Measurements from ENCODE around the gene IZUMO3.
"Not testable (repeated sequence)": the region's sequence is repeated elsewhere in the genome, so short reads cannot be mapped to it uniquely, and the experiment has no call there.

IZUMO3 gene, protein sequence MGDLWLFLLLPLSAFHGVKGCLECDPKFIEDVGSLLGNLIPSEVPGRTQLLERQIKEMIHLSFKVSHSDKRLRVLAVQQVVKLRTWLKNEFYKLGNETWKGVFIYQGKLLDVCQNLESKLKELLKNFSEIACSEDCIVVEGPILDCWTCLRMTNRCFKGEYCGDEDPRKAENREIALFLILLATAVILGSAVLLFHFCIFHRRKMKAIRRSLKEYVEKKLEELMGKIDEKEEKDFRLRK

DNA sequence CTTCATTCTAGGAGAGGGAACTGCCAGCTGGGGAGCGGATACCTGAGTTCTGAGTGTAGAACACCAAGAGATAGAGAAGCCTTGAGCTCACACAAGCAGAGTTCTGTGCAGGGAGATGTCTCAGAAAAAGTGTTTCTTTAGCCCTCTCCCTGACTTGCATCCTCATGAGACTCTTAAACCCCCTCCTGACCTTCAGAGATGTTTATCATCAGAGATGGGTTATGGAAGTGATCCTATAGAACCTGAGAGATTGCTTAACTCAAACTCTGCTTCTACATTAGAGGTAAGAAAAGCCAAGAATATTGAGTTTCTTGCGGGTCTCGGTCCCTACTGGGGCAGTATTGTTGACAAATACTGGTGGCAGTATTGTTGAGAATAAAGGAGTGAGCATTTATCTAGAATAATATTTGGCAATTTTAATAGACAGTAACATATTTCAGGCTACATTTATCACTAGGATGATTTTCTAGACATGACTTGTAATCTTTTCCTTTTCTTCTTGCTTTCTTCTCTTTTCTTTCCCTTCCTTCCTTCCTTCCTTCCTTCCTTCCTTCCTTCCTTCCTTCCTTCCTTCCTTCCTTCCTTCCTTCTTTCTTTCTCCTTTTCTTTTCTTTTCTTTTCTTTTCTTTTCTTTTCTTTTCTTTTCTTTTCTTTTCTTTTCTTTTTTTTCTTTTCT is at the start of gene IZUMO3:
IZUMO3 (minus strand) TSS at position 51 of the 676 bp plus-strand sequence. CDS start 248 bp downstream, outside the sequence.
- DNase-seq = no peak

DNA sequence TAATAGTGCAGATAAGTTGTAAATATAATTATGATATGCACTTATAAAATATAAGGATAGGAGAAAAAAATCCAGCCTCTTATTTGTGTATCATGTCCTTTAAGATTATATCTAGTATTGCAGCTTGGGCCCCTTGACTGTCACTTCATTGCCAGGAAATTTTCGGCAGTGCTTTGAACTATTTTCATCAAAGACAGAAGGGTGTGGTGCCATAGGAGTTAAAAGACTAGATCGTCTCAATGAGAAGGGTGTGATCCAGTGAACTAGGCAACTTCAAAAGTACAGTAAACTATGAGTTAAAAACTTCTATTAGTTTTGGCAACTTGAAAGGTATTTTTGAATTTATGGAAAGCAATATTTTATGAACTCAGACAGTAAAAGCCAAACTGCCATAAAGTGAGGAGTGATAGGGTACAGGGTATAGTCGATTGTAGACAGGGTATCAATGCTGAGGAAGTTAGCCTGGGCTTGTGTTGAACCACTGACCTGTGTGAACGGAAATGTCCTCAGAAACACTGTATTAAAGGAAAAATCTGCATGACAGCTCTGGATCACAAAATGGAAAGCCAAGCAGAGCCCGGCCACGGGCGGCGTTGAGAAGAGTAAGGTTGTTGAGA is 48.6 kb upstream of the IZUMO3 start:
- DNase-seq = no peak

- no peak for DNase-seq
Measured at GRCh38 chr9:24590432-24590831, 44.7 kb upstream of the IZUMO3 start.

DNA sequence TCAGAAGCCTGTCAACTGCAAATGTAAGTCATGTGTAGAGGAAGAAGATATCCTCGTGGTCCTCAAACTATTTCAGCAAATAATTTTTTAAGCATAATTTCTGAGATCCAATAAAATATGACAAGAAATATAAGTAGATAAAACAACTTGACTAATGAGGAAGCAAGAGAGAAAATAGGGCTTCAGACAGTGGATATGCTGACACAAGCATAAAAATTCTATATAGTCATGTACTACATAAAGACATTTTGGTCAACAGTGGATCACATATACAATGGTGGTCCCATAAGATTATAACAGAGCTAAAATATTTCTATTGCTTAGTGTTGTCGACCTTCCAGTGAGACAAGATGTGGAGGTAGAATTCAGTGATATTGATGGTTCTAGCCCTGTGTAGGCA is 42.2 kb upstream of the IZUMO3 start:
- no peak for DNase-seq

DNA sequence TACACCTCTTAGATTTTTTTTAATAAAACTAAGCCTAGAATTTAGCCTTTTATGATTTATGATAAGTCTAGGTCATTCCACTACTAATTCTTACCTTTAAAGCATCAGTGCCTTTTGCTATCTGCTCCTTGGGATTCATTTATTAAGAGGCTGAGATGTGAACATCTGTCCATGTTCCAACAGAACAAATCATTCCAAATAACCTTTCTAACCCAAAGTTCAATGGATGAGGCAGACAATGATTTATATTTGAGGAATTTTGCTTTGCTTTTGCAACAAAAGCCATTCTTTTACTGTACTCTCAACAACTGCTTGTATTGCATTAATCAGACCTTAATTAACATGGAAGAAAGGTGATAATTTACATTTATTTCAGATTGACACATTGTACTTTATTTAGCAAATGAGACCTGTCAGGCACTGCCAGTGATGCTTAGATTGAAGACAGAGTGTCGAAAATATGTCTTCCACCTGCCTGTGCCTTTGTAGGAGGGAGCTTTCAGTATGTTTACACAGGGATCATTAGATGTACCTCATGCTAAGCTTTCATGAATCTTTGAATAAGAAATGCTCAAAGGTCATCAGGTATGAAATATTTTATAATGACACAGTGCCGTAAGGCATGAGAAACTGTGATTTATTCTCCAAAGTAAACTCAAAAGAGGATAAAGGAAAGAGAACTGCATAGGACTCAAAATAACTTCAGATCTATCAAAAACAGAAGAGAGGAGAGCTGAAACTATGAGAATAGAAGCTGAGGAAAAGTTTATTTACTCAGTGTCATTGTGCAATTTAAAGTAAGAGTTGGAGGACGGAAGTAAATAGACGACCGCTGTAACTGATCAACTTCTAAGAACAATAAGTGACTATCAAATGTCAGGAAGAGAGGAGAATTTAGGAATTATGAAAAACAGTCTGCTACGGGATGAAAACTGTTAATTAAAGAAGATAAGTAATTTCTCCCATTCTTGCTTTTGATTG is 36.7 kb upstream of the IZUMO3 start:
- no peak for DNase-seq

GRCh38 chr9:24580005-24580404 is 34.3 kb upstream of the IZUMO3 start:
- DNase-seq = not testable (repeated sequence)

GRCh38 chr9:24572406-24572805 is 26.7 kb upstream of the IZUMO3 start:
- DNase-seq = no peak

GRCh38 chr9:24561957-24562356 is 16.3 kb upstream of the IZUMO3 start:
- no peak for DNase-seq

DNA sequence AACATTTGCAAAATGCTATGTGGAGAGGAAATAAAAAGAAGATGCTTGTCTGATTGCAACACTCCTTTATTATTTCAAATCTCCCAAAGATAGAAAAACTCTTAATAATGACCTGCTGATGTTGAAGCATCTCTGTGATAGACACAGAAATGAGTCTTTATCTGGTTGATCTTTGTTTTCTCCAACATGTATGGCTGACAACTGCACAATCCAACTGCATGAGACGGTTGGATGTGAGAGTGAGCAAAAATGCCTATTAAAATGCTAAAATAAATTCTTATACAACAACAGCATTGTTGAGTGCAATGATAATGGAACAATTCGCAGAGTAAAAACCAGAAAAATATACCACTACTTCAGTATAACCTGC is 7.5 kb upstream of the IZUMO3 start:
- DNase-seq = no peak

- DNase-seq = no peak
Measured at GRCh38 chr9:24552526-24553182, 7.0 kb upstream of the IZUMO3 start.

GRCh38 chr9:24545285-24545684 is 412 bp downstream of the IZUMO3 start:
- DNase-seq = no peak

- DNase-seq = no peak
Measured at GRCh38 chr9:24518545-24518944, 27.2 kb downstream of the IZUMO3 start.

DNA sequence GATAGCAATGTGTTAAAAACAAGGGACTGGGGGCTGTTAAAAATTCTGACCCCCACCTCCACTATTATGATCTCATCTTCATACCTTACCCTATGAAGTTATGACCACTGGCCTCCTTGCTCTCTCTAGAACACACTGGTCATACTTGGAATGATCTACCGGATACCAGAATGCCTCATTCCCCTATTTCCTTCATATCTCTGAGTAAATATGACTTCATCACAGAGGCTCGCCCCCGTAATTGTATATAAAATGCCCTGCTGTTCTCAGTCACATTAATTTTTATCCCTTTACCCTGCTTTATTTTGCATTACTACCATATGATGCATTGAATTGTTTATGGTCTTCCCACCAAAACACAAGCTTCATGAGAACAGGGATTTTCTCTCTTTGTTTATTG is 29.2 kb downstream of the IZUMO3 start:
- no peak for DNase-seq

DNA sequence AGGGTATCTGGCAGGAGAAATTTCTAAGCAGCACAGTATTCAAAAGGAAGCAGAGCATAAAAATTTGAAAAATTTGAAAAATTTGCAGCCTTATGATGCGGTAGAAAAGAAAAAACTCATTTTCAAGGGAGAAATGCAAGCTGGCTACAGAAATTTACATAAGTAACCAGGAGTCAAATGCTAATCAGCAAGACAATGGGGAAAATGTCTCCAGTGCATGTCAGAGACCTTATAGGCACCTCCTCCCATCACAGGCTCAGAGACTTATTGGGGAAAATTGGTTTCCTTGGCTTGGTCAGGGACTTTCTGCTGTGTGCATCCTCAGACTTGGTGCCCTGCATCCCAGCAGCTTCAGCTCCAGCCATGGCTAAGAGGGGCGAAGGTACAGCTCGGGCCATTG is 35.8 kb downstream of the IZUMO3 start:
- DNase-seq = no peak

DNA sequence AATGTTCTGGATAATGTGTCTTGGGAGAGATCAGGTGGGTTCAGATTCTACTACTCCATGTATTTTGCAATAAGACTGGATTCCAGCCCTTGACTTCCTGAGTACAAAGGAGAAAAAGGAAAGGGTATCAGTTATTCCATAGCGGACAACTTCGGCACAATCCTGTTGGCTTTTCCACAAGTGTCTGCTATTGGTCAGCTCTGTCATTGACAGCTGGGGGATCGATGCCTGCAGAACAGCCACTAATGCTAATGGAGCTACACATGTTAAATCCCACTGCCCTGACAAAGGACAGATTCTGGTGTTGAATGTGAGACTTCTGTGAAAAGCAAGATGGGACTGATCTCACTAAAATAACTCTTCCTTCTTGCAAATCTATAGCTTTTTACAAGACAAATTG is 41.2 kb downstream of the IZUMO3 start:
- no peak for DNase-seq

GRCh38 chr9:24502206-24502937 is 43.3 kb downstream of the IZUMO3 start:
- no peak for DNase-seq

DNA sequence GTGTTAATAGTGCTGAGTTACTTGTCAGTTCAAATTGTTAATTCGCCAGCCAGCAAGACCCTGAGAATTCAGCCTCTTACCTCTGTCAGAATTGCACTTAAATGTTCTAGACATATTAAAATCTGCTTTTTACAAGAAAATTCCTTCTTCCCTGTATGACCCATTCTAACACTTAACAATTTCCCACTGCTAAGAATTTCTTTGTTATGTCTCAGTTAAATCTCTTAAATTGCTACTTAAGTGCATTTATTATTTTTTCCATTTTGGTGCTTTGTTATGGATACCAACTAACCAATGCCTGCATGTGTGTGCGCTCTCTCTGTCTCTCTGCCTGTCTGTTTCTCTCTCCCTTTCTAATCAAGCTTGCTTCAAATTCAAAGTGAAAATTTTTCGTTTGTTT is 44.9 kb downstream of the IZUMO3 start:
- no peak for DNase-seq

DNA sequence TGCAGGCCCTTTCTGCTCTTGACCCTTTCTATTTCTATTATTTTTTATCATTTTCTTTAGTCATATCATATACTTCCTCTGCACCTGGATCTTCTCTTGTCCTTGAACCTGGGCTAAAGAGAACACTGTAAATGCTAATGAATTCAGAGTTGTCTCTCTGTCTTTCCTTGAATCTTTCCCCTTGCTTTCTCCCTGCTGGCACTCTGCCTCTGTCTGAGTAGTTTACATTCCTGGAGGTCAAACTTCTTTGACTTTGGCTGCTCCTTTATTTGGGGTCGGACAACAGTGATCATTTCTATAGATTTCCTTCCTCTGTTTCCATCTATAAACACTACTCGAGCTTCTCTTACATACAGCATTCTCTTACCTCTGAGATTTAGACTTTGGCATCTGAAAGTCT is 47.1 kb downstream of the IZUMO3 start:
- no peak for DNase-seq

DNA sequence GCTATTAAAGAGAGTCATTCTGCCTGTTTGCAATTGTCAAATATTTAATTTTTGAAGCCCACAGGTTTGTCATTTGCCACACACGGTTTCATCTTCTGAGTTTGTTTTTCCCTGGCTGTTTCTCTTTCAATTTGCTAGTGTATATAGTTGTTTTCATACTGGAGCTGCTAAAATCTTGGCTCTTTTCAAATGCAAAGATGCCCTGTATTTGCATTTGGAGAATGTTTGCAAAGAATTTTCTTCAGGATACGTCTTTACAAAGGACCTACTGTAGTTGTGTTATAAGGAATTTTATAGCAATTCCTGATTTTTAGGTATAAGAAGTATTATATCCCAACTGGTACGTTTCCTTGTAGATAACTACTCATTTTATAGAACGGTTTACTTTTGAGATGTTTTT is 48.0 kb downstream of the IZUMO3 start:
- DNase-seq = no peak
